ENCODE measurements around the gene RAD51AP1. TPM values are rescaled to one million over a fixed set of nuclear protein-coding genes. Genes with fewer than 3 reads are reported as not detected.

RAD51AP1 gene
- total and polyA plus RNA-seq, 2 experiments from 2014 or later = 12.4 to 13.1 TPM

GRCh38 chr12:4588916-4589315, 50.2 kb downstream of the RAD51AP1 start:
- H3K4me3 ChIP-seq = no peak overlapping the region
- no peaks in the 10 kb centered on the region for H3K36me3 ChIP-seq (ENCODE audit: low read depth)
- no peaks in the 10 kb centered on the region for H3K9me2 ChIP-seq (ENCODE audit: insufficient read depth)
- H3F3A ChIP-seq (ENCODE audit: insufficient read depth) = no peaks in the 10 kb centered on the region
- no peaks in the 10 kb centered on the region for H3K79me2 ChIP-seq (ENCODE audit: insufficient read depth)
- no peaks in the 10 kb centered on the region for H3K9me3 ChIP-seq (ENCODE audit: low read depth)
- no peak for DNase-seq
- H3K4me1 ChIP-seq (ENCODE audit: insufficient read depth) = no peaks in the 10 kb centered on the region
- H3K4me2 ChIP-seq (ENCODE audit: unreplicated experiment) = no peak overlapping the region
- no peak overlapping the region for H2AFZ ChIP-seq
- no peaks in the 10 kb centered on the region for H3K27me3 ChIP-seq (replicated peaks; ENCODE audit: insufficient read depth)
- no peak overlapping the region for H3K27ac ChIP-seq
- in situ Hi-C loops (cut with MboI) = no loop called here
- no peak for TF ChIP-seq EZH2 (IDR thresholded peaks at IDR 0.05; ENCODE audit: insufficient read depth, poor library complexity, severe bottlenecking)
- no peak for TF ChIP-seq EZH2phosphoT487 (IDR thresholded peaks at IDR 0.05; ENCODE audit: insufficient read depth, low read depth)
- WGBS, 2 experiments (ENCODE audit: low coverage in 1 of 2, low lambda C conversion rate in 2 of 2, missing lambda C conversion rate in 2 of 2) = 70 to 76% methylated on average over 3 of the region's 3 CpGs
- no peak overlapping the region for H3K9ac ChIP-seq
- no peaks in the 10 kb centered on the region for H4K20me1 ChIP-seq (ENCODE audit: insufficient read depth)

- no peak overlapping the region for H2AFZ ChIP-seq
- H3K27me3 ChIP-seq (replicated peaks; ENCODE audit: insufficient read depth) = no peaks in the 10 kb centered on the region
- no peaks in the 10 kb centered on the region for H3K9me3 ChIP-seq (ENCODE audit: low read depth)
- WGBS, 2 experiments (ENCODE audit: low coverage in 1 of 2, low lambda C conversion rate in 2 of 2, missing lambda C conversion rate in 2 of 2) = 24 to 35% methylated on average over 2 of the region's 2 CpGs
- no peaks in the 10 kb centered on the region for H3K36me3 ChIP-seq (ENCODE audit: low read depth)
- H3K79me2 ChIP-seq (ENCODE audit: insufficient read depth) = no peaks in the 10 kb centered on the region
- no peaks in the 10 kb centered on the region for H4K20me1 ChIP-seq (ENCODE audit: insufficient read depth)
- TF ChIP-seq EZH2 (IDR thresholded peaks at IDR 0.05; ENCODE audit: insufficient read depth, poor library complexity, severe bottlenecking) (no peak), EZH2phosphoT487 (IDR thresholded peaks at IDR 0.05; ENCODE audit: insufficient read depth, low read depth) (no peak)
- H3F3A ChIP-seq (ENCODE audit: insufficient read depth) = no peaks in the 10 kb centered on the region
- DNase-seq = peak; percentile 17
- no peaks in the 10 kb centered on the region for H3K9me2 ChIP-seq (ENCODE audit: insufficient read depth)
- H3K9ac ChIP-seq = no peak overlapping the region
- H3K27ac ChIP-seq = no peak overlapping the region
- no peak overlapping the region for H3K4me3 ChIP-seq
- no peaks in the 10 kb centered on the region for H3K4me1 ChIP-seq (ENCODE audit: insufficient read depth)
- in situ Hi-C loops (cut with MboI) = no loop called here
- H3K4me2 ChIP-seq (ENCODE audit: unreplicated experiment) = no peak overlapping the region
These were observed 51.3 kb downstream of the RAD51AP1 start for GRCh38 chr12:4589941-4590340.

- Histone ChIP-seq H3K27me3 (replicated peaks; ENCODE audit: insufficient read depth) (no peaks in the 10 kb centered on the region), H3K9ac (no peak overlapping the region), H2AFZ (no peak overlapping the region), H3K4me3 (no peak overlapping the region), H3K9me2 (ENCODE audit: insufficient read depth) (no peaks in the 10 kb centered on the region), H4K20me1 (ENCODE audit: insufficient read depth) (no peaks in the 10 kb centered on the region), H3K4me2 (ENCODE audit: unreplicated experiment) (no peak overlapping the region), H3K79me2 (ENCODE audit: insufficient read depth) (no peaks in the 10 kb centered on the region), H3K36me3 (ENCODE audit: low read depth) (no peaks in the 10 kb centered on the region), H3K27ac (no peak overlapping the region), H3F3A (ENCODE audit: insufficient read depth) (no peaks in the 10 kb centered on the region), H3K9me3 (ENCODE audit: low read depth) (no peaks in the 10 kb centered on the region), H3K4me1 (ENCODE audit: insufficient read depth) (no peaks in the 10 kb centered on the region)
- WGBS, 2 experiments (ENCODE audit: low coverage in 1 of 2, low lambda C conversion rate in 2 of 2, missing lambda C conversion rate in 2 of 2) = 44 to 49% methylated on average over 7 of the region's 7 CpGs
- in situ Hi-C loops (cut with MboI) = no loop called here
- TF ChIP-seq EZH2 (IDR thresholded peaks at IDR 0.05; ENCODE audit: insufficient read depth, poor library complexity, severe bottlenecking) (no peak), EZH2phosphoT487 (IDR thresholded peaks at IDR 0.05; ENCODE audit: insufficient read depth, low read depth) (no peak)
- no peak for DNase-seq
These were observed 52.5 kb downstream of the RAD51AP1 start for GRCh38 chr12:4591180-4591687.

GRCh38 chr12:4595881-4596280, 57.2 kb downstream of the RAD51AP1 start:
- WGBS, 2 experiments (ENCODE audit: low coverage in 1 of 2, low lambda C conversion rate in 2 of 2, missing lambda C conversion rate in 2 of 2) = 82 to 94% methylated on average over 6 of the region's 6 CpGs
- Histone ChIP-seq H3K27ac (no peak overlapping the region), H3F3A (ENCODE audit: insufficient read depth) (no peaks in the 10 kb centered on the region), H3K9me2 (ENCODE audit: insufficient read depth) (no peaks in the 10 kb centered on the region), H3K27me3 (replicated peaks; ENCODE audit: insufficient read depth) (peaks cover 4% of the 10 kb centered on the region; the same call in 1 of the 2 replicates), H3K36me3 (ENCODE audit: low read depth) (no peaks in the 10 kb centered on the region), H3K4me1 (ENCODE audit: insufficient read depth) (no peaks in the 10 kb centered on the region), H3K4me2 (ENCODE audit: unreplicated experiment) (no peak overlapping the region), H3K4me3 (no peak overlapping the region), H2AFZ (no peak overlapping the region), H4K20me1 (ENCODE audit: insufficient read depth) (no peaks in the 10 kb centered on the region), H3K9ac (no peak overlapping the region), H3K79me2 (ENCODE audit: insufficient read depth) (no peaks in the 10 kb centered on the region), H3K9me3 (ENCODE audit: low read depth) (no peaks in the 10 kb centered on the region)
- no peak for DNase-seq
- in situ Hi-C loops (cut with MboI) = no loop called here
- TF ChIP-seq EZH2 (IDR thresholded peaks at IDR 0.05; ENCODE audit: insufficient read depth, poor library complexity, severe bottlenecking) = no peak
- no peak for TF ChIP-seq EZH2phosphoT487 (IDR thresholded peaks at IDR 0.05; ENCODE audit: insufficient read depth, low read depth)

DNA sequence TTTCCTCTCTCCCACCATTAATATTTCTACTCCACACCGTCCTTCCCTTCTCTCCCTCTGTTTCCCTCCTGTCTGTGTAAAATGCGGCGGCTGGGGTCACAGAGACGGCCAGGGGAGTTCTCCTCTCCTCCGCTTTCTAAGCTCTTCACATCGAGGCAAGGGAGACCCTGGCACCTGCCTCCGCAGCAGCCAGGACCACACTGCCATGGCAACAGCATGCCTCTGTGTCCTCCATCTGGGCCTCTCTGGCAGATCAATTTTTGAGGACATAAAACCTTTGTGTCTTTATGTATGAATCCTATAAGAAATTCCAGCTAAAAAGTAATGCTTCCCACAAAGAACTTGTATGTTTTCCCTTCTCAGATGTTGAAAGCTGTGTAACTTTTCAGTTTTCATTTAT, 64.7 kb downstream of the RAD51AP1 start:
- peaks cover 11% of the 10 kb centered on the region; the same call in 1 of the 2 replicates for H3K4me1 ChIP-seq (ENCODE audit: insufficient read depth)
- H3K27ac ChIP-seq = no peak overlapping the region
- H3K79me2 ChIP-seq (ENCODE audit: insufficient read depth) = peaks cover 37% of the 10 kb centered on the region
- no peaks in the 10 kb centered on the region for H3K36me3 ChIP-seq (ENCODE audit: low read depth)
- in situ Hi-C loops (cut with MboI) = no loop called here
- H3K27me3 ChIP-seq (replicated peaks; ENCODE audit: insufficient read depth) = peaks cover 18% of the 10 kb centered on the region; the same call in 1 of the 2 replicates
- H4K20me1 ChIP-seq (ENCODE audit: insufficient read depth) = no peaks in the 10 kb centered on the region
- no peak for DNase-seq
- no peak overlapping the region for H3K4me3 ChIP-seq
- H3K9ac ChIP-seq = no peak overlapping the region
- H3F3A ChIP-seq (ENCODE audit: insufficient read depth) = no peaks in the 10 kb centered on the region
- 41 to 43% methylated on average over 7 of the region's 7 CpGs for WGBS, 2 experiments (ENCODE audit: low coverage in 1 of 2, low lambda C conversion rate in 2 of 2, missing lambda C conversion rate in 2 of 2)
- H3K9me3 ChIP-seq (ENCODE audit: low read depth) = no peaks in the 10 kb centered on the region
- H3K4me2 ChIP-seq (ENCODE audit: unreplicated experiment) = no peak overlapping the region
- TF ChIP-seq EZH2phosphoT487 (IDR thresholded peaks at IDR 0.05; ENCODE audit: insufficient read depth, low read depth) = no peak
- no peak for TF ChIP-seq EZH2 (IDR thresholded peaks at IDR 0.05; ENCODE audit: insufficient read depth, poor library complexity, severe bottlenecking)
- no peak overlapping the region for H2AFZ ChIP-seq
- no peaks in the 10 kb centered on the region for H3K9me2 ChIP-seq (ENCODE audit: insufficient read depth)

Data from GM23248 (cell line).